Ishikawa (cell line): ENCODE measurements around the gene CD6.

ENCODE experiments used
- EGR1 ChIP-seq: IDR thresholded peaks from 2 replicates; pipeline ENCODE4 v1.6.1; 2012
- RAD21 ChIP-seq: IDR thresholded peaks from 2 replicates; pipeline ENCODE4 v1.6.1; 2012; ENCODE audit warnings: low read depth
- ZBTB7A ChIP-seq: IDR thresholded peaks from 2 replicates; pipeline ENCODE4 v1.6.1; 2012; ENCODE audit warnings: low read depth

- TF ChIP-seq EGR1 (no peak), ZBTB7A (no peak), RAD21 (no peak)
Observed at GRCh38 chr11:61066645-61067044, 95.2 kb downstream of the CD6 start.
